ENCODE results near the gene GINM1. TPM values are rescaled to one million over a fixed set of nuclear protein-coding genes. Genes with fewer than 3 reads are reported as not detected.

Gene GINM1
- total RNA-seq, 6 donors from 2014 or later, result 13.6 to 42.4 (median 37.7) TPM

DNA sequence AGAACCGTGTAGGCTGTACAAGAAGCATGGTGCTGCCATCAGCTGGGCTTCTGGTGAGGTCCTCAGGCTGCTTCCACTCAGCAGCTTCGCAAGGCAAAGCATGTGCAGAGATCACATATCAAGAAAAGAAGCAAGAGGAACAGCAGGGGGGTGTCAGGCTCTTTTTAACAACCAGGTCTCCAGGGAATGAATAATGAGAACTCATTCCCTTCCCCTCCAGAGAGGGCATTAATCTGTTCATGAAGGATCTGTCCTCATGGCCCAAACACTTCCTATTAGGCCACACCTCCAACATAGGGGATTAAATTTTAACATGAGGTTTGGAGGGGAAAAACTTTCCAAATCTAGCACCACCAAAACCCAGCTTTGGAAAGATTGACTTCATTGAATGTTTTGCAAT, 20.0 kb downstream of the GINM1 start:
- H3K27me3 ChIP-seq, result no peaks in the 10 kb centered on the region
- TF ChIP-seq POLR2AphosphoS5 (IDR thresholded peaks at IDR 0.05), result no peak
- no peak overlapping the region for H3K27ac ChIP-seq
- H3K4me1 ChIP-seq, result no peaks in the 10 kb centered on the region
- no peak for ATAC-seq (ENCODE audit: low FRiP score in 2 of 2)
- WGBS, 2 donors, result 97 to 100% methylated on average over 2 of the region's 2 CpGs
- no peak for DNase-seq
- H3K36me3 ChIP-seq, result peaks cover 0 to 75% (median 28%) of the 10 kb centered on the region in 4 donors
- H3K9me3 ChIP-seq, result no peaks in the 10 kb centered on the region
- H3K4me3 ChIP-seq, result no peak overlapping the region

DNA sequence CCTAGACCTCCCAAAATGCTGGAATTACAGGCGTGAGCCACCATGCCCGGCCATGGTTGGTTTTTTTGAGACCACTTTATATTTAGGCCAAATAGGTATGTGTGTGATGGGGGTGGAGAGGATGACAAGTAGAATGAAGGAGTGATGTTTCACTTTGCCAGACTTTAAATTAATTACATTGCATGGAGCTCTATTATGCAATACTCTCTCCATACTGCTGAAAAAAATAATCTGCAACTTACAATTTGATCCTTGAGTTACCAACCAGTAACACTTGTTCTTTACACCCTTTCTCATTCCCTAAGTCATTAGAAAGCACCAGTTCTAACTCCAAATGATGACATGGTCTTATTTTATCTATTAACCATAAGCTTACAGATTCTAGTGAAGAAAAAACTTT, 26.8 kb downstream of the GINM1 start:
- no peaks in the 10 kb centered on the region for H3K27me3 ChIP-seq
- 100% methylated on average over 2 of the region's 2 CpGs for WGBS, 2 donors
- no peak for TF ChIP-seq POLR2AphosphoS5 (IDR thresholded peaks at IDR 0.05)
- no peak for TF ChIP-seq EP300 (IDR thresholded peaks at IDR 0.05)
- TF ChIP-seq, protein P1, sequence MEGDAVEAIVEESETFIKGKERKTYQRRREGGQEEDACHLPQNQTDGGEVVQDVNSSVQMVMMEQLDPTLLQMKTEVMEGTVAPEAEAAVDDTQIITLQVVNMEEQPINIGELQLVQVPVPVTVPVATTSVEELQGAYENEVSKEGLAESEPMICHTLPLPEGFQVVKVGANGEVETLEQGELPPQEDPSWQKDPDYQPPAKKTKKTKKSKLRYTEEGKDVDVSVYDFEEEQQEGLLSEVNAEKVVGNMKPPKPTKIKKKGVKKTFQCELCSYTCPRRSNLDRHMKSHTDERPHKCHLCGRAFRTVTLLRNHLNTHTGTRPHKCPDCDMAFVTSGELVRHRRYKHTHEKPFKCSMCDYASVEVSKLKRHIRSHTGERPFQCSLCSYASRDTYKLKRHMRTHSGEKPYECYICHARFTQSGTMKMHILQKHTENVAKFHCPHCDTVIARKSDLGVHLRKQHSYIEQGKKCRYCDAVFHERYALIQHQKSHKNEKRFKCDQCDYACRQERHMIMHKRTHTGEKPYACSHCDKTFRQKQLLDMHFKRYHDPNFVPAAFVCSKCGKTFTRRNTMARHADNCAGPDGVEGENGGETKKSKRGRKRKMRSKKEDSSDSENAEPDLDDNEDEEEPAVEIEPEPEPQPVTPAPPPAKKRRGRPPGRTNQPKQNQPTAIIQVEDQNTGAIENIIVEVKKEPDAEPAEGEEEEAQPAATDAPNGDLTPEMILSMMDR (IDR thresholded peaks at IDR 0.05), result no peak
- TF ChIP-seq POLR2A (IDR thresholded peaks at IDR 0.05), result no peak
- H3K4me3 ChIP-seq, result no peak overlapping the region
- ATAC-seq (ENCODE audit: low FRiP score in 2 of 2) (no peak), DNase-seq (no peak)
- no peaks in the 10 kb centered on the region for H3K4me1 ChIP-seq
- H3K9me3 ChIP-seq, result no peaks in the 10 kb centered on the region
- no peak overlapping the region for H3K27ac ChIP-seq
- H3K36me3 ChIP-seq, result peaks cover 3 to 83% (median 58%) of the 10 kb centered on the region in 4 donors

DNA sequence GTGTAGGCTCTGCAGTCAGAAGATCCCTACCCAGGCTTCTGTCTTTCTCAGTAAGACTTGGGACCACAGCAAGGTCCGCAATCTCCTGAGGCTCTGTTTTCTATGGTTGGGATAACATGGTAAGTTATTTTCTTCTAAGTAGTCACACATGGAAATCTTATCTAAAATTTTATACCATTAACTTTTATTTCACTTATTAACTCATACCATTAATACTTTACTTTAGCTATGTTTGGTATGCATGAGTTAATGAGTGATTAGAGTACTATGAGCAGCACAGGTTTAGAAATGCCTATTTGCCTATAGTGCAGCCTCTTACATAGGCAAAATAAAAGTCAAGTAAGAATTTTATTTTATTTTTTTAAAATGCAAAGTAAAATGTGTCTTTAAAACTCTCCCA, 27.2 kb downstream of the GINM1 start:
- ATAC-seq (ENCODE audit: low FRiP score in 2 of 2) (no peak), DNase-seq (no peak)
- TF ChIP-seq POLR2AphosphoS5 (IDR thresholded peaks at IDR 0.05) (no peak), POLR2A (IDR thresholded peaks at IDR 0.05) (no peak), EP300 (IDR thresholded peaks at IDR 0.05) (no peak)
- TF ChIP-seq, protein P1 (IDR thresholded peaks at IDR 0.05), result no peak
- Histone ChIP-seq H3K4me1 (no peaks in the 10 kb centered on the region), H3K27me3 (no peaks in the 10 kb centered on the region), H3K27ac (no peak overlapping the region), H3K9me3 (no peaks in the 10 kb centered on the region), H3K36me3 (peaks cover 3 to 88% (median 60%) of the 10 kb centered on the region in 4 donors), H3K4me3 (no peak overlapping the region)
- 95 to 97% methylated on average over 1 of the region's 1 CpG for WGBS, 2 donors

DNA sequence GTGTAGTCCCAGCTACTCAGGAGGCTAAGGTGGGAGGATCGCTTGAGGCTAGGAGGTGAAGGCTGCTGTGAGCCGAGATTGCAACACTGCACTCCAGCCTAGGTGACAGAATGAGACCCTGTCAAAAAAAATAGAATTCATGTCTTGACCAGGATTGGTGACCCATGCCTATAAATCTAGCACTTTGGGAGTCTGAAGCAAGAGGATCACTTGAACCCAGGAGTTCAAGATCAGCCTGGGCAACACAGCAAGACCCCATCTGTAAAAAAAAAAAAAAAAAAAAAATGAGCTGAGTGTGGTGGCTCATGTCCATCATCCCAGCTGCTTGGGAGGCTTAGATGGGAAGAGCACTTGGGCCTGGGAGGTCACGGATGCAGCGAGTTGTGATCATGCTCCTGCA, 34.3 kb downstream of the GINM1 start:
- 99 to 100% methylated on average over 4 of the region's 4 CpGs for WGBS, 2 donors
- Histone ChIP-seq H3K4me3 (no peak overlapping the region), H3K9me3 (no peaks in the 10 kb centered on the region), H3K4me1 (no peaks in the 10 kb centered on the region), H3K36me3 (peaks cover 3 to 75% (median 35%) of the 10 kb centered on the region in 4 donors), H3K27me3 (no peaks in the 10 kb centered on the region), H3K27ac (no peak overlapping the region)
- TF ChIP-seq EP300 (IDR thresholded peaks at IDR 0.05) (no peak), POLR2A (IDR thresholded peaks at IDR 0.05) (no peak), POLR2AphosphoS5 (IDR thresholded peaks at IDR 0.05) (no peak)
- TF ChIP-seq, protein P1 (IDR thresholded peaks at IDR 0.05), result no peak
- ATAC-seq (ENCODE audit: low FRiP score in 2 of 2), result no peak
- DNase-seq, result no peak

DNA sequence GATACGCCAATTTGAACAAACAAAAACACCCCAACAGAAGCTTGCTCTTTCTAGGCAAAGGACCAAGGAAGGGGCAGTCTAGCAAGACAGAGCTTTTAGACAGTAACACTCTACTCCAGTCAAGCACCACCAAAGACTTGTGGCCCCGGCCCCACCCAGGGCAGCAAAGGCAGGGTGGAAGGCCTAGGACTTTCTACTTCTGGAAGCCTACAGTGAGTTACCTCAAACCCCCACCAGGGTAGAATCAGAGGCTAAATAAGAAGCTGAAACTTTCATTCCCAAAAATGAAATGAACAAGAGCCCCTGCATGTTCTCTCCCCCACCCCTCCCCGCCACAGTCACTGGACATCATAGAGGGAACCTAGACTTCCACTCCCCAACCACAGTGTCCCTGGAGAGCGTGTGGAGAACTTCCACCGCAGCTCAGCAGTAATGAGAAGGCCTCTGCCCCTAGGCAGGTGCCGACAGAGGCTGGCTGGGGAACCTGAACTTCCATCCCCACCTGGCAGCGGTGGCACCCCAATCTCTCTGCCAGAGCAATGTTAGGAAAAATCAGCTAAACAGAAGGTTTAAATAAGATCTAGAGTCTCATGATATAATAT, 42.3 kb downstream of the GINM1 start:
- Histone ChIP-seq H3K9me3 (peaks cover 0 to 4% (median 0%) of the 10 kb centered on the region in 4 donors), H3K4me1 (no peaks in the 10 kb centered on the region), H3K4me3 (no peak overlapping the region), H3K36me3 (peaks cover 0 to 7% (median 3%) of the 10 kb centered on the region in 4 donors), H3K27me3 (no peaks in the 10 kb centered on the region), H3K27ac (no peak overlapping the region)
- no peak for ATAC-seq (ENCODE audit: low FRiP score in 2 of 2)
- WGBS, 2 donors, result 95% methylated on average over 7 of the region's 7 CpGs
- TF ChIP-seq POLR2AphosphoS5 (IDR thresholded peaks at IDR 0.05) (no peak), EP300 (IDR thresholded peaks at IDR 0.05) (no peak), POLR2A (IDR thresholded peaks at IDR 0.05) (no peak)
- TF ChIP-seq, protein P1 (IDR thresholded peaks at IDR 0.05), result no peak
- no peak for DNase-seq
